NT2/D1 (cell line): ENCODE data around the gene SIL1.

Source experiments
- SUZ12 ChIP-seq: IDR thresholded peaks from 2 replicates; pipeline ENCODE4 v1.6.1; 2011; ENCODE audit not compliant: insufficient read length, insufficient read depth; ENCODE audit errors: extremely low read depth
- YY1 ChIP-seq: IDR thresholded peaks from 2 replicates; pipeline ENCODE4 v1.6.1; 2011; ENCODE audit not compliant: insufficient read length, insufficient read depth
- ZNF274 ChIP-seq: IDR thresholded peaks from 2 replicates; pipeline ENCODE4 v1.6.1; 2011; ENCODE audit warnings: mild to moderate bottlenecking, low read depth, low read length

DNA sequence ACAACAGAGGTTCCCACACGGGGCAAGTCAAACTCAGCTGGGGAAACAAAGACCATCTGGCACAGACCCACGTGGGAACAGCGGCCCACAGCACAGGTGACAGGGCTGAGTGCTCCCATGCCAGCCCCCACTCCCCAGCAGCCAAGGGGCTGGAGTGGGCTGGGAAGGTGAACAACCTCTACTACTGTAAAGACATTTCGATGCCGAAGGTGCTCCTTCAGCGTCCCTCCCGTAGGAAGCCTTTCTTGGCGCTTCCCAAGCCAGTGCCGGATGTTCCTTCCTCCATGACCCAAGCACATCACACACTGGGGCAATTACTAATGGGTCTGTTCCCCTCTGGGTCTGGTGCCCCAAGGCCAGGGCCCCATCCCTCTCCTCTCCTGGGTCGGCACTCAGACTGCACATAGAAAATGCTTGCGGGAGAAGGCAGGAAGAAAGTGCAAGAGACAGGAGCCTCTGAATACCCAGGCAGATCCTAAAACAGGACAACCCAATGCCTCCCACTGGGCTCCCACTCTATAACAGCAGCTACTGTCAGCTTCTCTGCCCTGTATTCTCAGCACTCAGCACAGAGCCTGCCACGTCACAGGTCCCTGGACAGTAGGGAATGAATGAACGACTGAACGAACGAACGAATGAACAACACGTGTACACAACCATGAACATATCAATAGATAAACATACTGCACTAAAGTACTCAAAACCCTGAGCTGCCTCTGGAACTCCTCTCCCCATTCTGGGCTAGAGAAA, 246.0 kb downstream of the SIL1 start:
- no peak for TF ChIP-seq YY1
- no peak for TF ChIP-seq ZNF274
- TF ChIP-seq SUZ12, result no peak
